Gastroesophageal sphincter (tissue), 3 donors: ENCODE results near the gene CEBPA.

Experiments
- POLR2A ChIP-seq, 2 donors: fragments of 450-650 bp; IDR thresholded peaks; one replicate each; pipeline ENCODE4 v1.6.1; 2017; ENCODE audit warnings: antibody characterized with exemption in 2 of 2, mild to moderate bottlenecking in 2 of 2, moderate library complexity in 1 of 2
- TF ChIP-seq, protein P1 (sequence below), 4 experiments: fragments of 200-600 bp in 2 of 4; fragments of 450-650 bp in 2 of 4; sonication (generic) in 1 of 4; IDR thresholded peaks; one replicate each; pipeline ENCODE4 v1.5.1; 2017 to 2019; ENCODE audit warnings: antibody characterized with exemption in 4 of 4, mild to moderate bottlenecking in 2 of 4, moderate library complexity in 2 of 4

DNA sequence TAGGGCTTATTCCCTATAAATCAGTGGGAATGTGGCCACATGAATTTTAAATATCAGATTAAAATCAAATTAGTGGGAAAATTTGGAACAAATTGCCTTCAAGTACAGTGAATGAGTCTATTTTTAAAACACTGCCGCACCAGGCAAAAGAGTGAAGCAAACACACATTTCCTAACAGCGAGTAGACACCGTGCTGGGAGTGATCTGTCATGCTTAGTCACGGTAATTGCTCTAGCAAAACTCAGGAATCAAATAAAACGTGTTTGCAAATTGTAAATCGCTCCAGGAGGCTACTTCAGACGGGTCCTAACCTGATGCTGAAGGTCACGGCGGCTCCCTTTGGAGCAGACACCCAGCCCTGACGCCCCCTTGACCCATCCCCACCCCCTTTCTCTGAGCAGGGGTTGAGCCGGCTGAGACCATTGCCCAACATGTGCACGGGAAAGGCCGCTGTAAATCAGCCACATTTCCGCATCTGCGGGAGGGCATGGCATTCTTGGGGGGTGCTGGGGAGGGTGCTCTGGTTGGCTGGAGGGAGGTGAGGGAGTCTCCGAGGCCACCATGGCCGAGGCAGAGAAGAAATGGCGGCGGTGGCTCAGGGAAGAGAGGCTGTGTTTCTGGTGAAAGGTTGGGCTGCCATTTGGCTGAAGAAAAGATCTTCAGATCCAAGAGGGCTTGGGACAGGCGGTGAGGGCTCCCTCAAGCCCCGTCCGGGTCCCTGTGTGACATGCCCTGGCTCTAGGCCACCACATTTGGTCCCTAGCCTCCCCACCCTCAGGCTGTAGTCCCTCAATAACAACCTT lies 8.9 kb downstream of the CEBPA start:
- TF ChIP-seq, protein P1, sequence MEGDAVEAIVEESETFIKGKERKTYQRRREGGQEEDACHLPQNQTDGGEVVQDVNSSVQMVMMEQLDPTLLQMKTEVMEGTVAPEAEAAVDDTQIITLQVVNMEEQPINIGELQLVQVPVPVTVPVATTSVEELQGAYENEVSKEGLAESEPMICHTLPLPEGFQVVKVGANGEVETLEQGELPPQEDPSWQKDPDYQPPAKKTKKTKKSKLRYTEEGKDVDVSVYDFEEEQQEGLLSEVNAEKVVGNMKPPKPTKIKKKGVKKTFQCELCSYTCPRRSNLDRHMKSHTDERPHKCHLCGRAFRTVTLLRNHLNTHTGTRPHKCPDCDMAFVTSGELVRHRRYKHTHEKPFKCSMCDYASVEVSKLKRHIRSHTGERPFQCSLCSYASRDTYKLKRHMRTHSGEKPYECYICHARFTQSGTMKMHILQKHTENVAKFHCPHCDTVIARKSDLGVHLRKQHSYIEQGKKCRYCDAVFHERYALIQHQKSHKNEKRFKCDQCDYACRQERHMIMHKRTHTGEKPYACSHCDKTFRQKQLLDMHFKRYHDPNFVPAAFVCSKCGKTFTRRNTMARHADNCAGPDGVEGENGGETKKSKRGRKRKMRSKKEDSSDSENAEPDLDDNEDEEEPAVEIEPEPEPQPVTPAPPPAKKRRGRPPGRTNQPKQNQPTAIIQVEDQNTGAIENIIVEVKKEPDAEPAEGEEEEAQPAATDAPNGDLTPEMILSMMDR (IDR thresholded peaks at IDR 0.05), result no peak
- no peak for TF ChIP-seq POLR2A (IDR thresholded peaks at IDR 0.05)
